HAP-1 (cell line): ENCODE data around the gene ATG9B.

ENCODE experiments used
- DNase-seq, 2 experiments: peaks; one replicate each; pipeline ENCODE4 v3.0.0-alpha.2; 2016 to 2020; ENCODE audit warnings: low spot score in 2 of 2
- H3K27me3 ChIP-seq: fragments of 250-450 bp; sonication (Bioruptor Pico); 2 replicates; pipeline ENCODE4 v1.5.1; 2020; ENCODE audit warnings: low read depth, mild to moderate bottlenecking, moderate library complexity
- H3K36me3 ChIP-seq: fragments of 250-450 bp; sonication (Bioruptor Pico); replicated peaks from 2 replicates; pipeline ENCODE4 v1.5.1; 2020; ENCODE audit warnings: mild to moderate bottlenecking
- H3K4me1 ChIP-seq: fragments of 250-450 bp; sonication (Bioruptor Pico); 2 replicates; pipeline ENCODE4 v1.5.1; 2020; ENCODE audit warnings: mild to moderate bottlenecking
- H3K4me3 ChIP-seq: fragments of 250-450 bp; sonication (Bioruptor Pico); 2 replicates; pipeline ENCODE4 v1.5.1; 2020; ENCODE audit warnings: mild to moderate bottlenecking, moderate library complexity
- H3K9me3 ChIP-seq: fragments of 250-450 bp; sonication (Bioruptor Pico); 2 replicates; pipeline ENCODE4 v1.5.1; 2020; ENCODE audit warnings: mild to moderate bottlenecking, moderate library complexity
- in situ Hi-C: fragments of 300-500 bp; cut with MboI; formaldehyde crosslinking; loops from 3 replicates; pipeline ENCODE4 v1.14.3; 2020; ENCODE audit warnings: low sequenced_read_pairs, inconsistent platforms, mixed read lengths

Gene ATG9B

DNA sequence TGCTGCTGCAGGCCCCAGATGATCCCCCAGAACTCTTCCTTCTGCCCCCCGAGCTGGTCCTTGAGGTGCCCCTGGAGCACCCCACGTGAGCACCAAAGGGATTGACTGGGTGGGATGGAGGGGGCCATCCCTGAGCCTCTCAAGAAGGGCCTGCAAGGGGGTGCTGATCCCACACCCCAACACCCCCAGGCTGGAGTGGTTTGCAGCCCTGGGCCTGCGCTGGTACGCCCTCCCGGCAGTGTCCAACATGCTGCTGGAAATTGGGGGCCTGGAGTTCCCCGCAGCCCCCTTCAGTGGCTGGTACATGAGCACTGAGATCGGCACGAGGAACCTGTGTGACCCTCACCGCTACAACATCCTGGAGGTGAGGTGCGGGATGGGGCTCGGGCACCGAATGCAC, 25.3 kb downstream of the ATG9B start:
- DNase-seq, result no peak
- Histone ChIP-seq H3K27me3 (no peaks in the 10 kb centered on the region), H3K4me1 (no peaks in the 10 kb centered on the region; the same call in 1 of the 2 replicates), H3K4me3 (no peak overlapping the region), H3K9me3 (no peaks in the 10 kb centered on the region), H3K36me3 (no peaks in the 10 kb centered on the region)
- in situ Hi-C loops, result no loop called here

DNA sequence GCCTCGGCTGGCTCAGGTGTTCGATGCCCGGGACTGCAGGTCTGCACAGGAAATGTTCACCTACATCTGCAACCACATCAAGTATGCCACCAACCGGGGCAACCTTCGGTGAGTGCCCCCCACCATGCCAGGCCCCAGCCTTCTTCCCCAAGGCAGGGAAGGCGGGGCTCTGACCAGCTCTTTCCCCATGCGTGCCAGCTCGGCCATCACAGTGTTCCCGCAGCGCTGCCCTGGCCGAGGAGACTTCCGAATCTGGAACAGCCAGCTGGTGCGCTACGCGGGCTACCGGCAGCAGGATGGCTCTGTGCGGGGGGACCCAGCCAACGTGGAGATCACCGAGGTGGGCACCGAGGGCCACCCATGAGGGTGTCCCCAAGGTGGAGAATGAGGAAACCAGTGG, 26.0 kb downstream of the ATG9B start:
- in situ Hi-C loops, result no loop called here
- H3K36me3 ChIP-seq, result no peaks in the 10 kb centered on the region

DNA sequence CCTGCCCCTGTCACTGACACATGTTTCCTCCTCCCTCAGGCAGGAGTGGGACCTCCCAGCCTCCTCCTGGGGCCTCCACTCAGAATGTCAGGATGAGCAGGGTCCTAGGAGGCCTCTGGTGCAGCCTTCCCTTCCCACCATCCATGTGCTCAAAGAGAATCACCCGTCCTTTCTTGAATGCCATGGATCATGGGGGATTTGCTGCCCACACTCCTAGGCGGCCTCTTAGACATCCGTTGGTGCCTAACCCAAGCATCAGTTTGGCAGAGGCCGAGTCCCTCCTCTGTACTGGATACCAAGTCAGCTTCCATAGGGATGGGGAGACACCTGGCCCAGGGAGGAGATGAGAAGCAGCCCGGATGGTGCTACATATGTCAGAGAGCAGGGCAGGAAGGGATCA, 26.5 kb downstream of the ATG9B start:
- DNase-seq, result no peak
- Histone ChIP-seq H3K9me3 (no peaks in the 10 kb centered on the region), H3K4me1 (no peaks in the 10 kb centered on the region), H3K27me3 (no peaks in the 10 kb centered on the region), H3K4me3 (no peak overlapping the region), H3K36me3 (no peaks in the 10 kb centered on the region)
- in situ Hi-C loops, result no loop called here

More for the DNA sequence above, 26.0 kb downstream of the ATG9B start:
- Histone ChIP-seq H3K27me3 (no peaks in the 10 kb centered on the region), H3K9me3 (no peaks in the 10 kb centered on the region), H3K4me1 (no peaks in the 10 kb centered on the region; the same call in 1 of the 2 replicates), H3K4me3 (no peak overlapping the region)
- no peak for DNase-seq

DNA sequence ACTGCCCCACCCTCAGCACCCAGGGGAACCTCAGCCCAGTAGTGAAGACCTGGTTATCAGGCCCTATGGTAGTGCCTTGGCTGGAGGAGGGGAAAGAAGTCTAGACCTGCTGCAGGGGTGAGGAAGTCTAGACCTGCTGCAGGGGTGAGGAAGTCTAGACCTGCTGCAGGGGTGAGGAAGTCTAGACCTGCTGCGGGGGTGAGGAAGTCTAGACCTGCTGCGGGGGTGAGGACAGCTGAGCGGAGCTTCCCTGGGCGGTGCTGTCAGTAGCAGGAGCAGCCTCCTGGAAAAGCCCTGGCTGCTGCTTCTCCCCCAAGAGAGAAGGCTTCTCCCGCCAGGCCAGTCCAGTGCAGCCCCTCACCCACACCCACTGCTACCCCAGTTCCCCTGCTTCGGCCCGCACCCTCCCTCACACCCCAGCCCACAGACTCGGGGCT, 27.2 kb downstream of the ATG9B start:
- Histone ChIP-seq H3K27me3 (no peaks in the 10 kb centered on the region), H3K9me3 (no peaks in the 10 kb centered on the region), H3K4me3 (no peak overlapping the region), H3K36me3 (no peaks in the 10 kb centered on the region), H3K4me1 (no peaks in the 10 kb centered on the region)
- no peak for DNase-seq
- in situ Hi-C loops, result no loop called here

DNA sequence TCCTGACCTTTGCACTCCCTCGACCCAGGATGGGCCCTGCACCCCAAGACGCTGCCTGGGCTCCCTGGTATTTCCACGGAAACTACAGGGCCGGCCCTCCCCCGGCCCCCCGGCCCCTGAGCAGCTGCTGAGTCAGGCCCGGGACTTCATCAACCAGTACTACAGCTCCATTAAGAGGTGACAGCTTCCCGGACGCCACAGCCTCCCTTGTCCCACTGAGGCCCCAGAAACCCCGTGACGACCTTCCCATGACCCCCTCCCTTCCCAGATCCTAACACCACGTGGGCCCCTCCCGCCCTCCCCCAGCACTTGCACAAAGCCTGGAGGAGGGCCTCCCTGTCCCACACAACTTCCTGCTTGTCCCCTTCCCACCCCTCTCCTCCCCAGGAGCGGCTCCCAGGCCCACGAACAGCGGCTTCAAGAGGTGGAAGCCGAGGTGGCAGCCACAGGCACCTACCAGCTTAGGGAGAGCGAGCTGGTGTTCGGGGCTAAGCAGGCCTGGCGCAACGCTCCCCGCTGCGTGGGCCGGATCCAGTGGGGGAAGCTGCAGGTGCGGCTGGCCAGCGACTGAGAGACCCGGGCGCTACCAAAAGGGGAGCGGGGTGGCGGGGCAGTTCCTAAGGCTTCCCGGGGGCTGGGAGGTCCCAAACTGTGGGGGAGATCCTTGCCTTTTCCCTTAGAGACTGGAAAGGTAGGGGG, 27.8 kb downstream of the ATG9B start:
- Histone ChIP-seq H3K4me1 (no peaks in the 10 kb centered on the region), H3K9me3 (no peaks in the 10 kb centered on the region), H3K27me3 (no peaks in the 10 kb centered on the region), H3K4me3 (no peak overlapping the region), H3K36me3 (no peaks in the 10 kb centered on the region)
- in situ Hi-C loops, result no loop called here
- no peak for DNase-seq

DNA sequence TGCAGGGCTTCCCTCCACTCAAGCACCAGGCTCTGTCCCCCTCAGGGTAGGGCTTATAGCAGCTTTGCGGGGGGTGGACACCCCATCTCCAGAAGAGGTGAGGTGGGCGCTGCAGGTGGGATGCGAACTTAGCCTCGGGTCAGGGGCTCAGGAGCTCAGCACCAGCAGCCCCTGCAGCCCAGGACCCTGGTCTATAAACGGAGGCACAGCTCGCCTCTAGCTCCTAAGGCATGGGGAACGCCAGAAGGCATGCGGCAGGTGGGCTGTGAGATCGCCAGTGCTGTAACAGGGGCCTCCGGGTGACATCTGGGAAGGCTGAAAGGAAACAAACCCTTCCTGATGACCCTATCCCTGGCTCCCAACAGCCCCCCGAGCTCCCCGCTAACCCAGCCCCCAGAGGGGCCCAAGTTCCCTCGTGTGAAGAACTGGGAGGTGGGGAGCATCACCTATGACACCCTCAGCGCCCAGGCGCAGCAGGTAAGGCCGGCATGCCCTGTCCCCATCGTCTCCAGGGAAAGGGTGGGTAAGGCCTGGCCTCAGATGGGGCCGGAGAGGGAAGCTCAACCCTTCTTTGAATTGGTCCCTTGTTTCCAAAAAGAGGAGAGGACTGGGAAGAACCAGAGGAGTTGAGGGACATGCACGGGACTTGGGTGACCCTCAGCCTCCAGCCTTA, 29.3 kb downstream of the ATG9B start:
- in situ Hi-C loops, result no loop called here

DNA sequence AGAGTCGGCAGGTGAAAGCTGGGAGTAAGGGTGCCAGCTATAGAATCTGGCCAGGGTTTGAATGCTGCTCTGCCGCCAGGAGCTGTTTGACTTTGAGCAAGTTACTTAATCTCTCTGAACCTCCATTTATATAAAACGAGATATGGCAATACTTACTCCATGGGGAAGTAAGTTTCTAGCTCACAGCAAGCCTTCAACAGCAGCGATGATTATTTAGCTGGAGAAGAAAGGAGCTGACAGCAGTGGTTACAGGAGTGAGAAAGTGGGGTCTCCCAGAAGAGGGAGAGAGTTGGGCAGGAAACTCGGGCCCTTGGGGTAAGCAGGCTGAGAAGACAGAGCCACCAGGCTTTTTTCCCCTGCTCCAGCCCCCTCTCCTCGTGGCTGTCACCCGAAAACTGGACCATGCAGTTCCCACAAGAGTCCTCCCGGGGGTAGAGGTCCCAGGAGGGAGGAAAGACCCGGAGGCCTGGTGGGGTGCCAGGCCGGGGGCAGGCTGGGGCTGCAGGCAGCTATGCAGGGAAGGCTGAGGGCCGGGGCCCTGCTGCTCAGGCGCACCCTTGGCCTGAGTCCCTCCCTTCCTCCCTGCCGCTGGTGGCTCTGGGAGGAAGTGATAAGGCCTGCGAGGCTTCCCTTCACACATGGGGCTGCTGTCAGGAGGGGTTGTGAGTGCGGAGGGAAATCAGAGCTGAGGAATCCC, 30.0 kb downstream of the ATG9B start:
- in situ Hi-C loops, result no loop called here
- no peaks in the 10 kb centered on the region for H3K4me1 ChIP-seq

More for the DNA sequence above, 29.3 kb downstream of the ATG9B start:
- no peaks in the 10 kb centered on the region for H3K9me3 ChIP-seq
- H3K36me3 ChIP-seq, result no peaks in the 10 kb centered on the region
- no peak for DNase-seq
- H3K4me1 ChIP-seq, result no peaks in the 10 kb centered on the region
- no peak overlapping the region for H3K4me3 ChIP-seq
- H3K27me3 ChIP-seq, result no peaks in the 10 kb centered on the region

DNA sequence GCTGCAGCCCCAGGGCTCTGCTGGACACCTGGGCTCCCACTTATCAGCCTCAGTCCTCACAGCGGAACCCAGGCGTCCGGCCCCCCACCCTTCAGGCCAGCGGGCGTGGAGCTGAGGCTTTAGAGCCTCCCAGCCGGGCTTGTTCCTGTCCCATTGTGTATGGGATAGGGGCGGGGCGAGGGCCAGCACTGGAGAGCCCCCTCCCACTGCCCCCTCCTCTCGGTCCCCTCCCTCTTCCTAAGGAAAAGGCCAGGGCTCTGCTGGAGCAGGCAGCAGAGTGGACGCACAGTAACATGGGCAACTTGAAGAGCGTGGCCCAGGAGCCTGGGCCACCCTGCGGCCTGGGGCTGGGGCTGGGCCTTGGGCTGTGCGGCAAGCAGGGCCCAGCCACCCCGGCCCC, 30.8 kb downstream of the ATG9B start:
- in situ Hi-C loops, result no loop called here
- no peaks in the 10 kb centered on the region for H3K4me1 ChIP-seq

More for the DNA sequence above, 30.0 kb downstream of the ATG9B start:
- Histone ChIP-seq H3K9me3 (no peaks in the 10 kb centered on the region), H3K4me3 (no peak overlapping the region), H3K27me3 (no peaks in the 10 kb centered on the region), H3K36me3 (no peaks in the 10 kb centered on the region)
- DNase-seq, result no peak

DNA sequence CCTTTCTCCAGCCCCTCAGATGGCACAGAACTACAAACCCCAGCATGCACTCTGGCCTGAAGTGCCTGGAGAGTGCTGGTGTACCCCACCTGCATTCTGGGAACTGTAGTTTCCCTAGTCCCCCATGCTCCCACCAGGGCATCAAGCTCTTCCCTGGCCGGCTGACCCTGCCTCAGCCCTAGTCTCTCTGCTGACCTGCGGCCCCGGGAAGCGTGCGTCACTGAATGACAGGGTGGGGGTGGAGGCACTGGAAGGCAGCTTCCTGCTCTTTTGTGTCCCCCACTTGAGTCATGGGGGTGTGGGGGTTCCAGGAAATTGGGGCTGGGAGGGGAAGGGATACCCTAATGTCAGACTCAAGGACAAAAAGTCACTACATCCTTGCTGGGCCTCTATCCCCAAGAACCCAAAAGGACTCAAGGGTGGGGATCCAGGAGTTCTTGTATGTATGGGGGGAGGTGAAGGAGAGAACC, 31.4 kb downstream of the ATG9B start:
- no peaks in the 10 kb centered on the region for H3K36me3 ChIP-seq
- in situ Hi-C loops, result no loop called here
- peaks cover 2% of the 10 kb centered on the region; the same call in 1 of the 2 replicates for H3K27me3 ChIP-seq
- peak in 1 of 2 experiments; percentile 59 for DNase-seq
- no peak overlapping the region for H3K4me3 ChIP-seq
- H3K4me1 ChIP-seq, result no peaks in the 10 kb centered on the region
- no peaks in the 10 kb centered on the region for H3K9me3 ChIP-seq

More for the DNA sequence above, 30.8 kb downstream of the ATG9B start:
- Histone ChIP-seq H3K4me3 (no peak overlapping the region), H3K36me3 (no peaks in the 10 kb centered on the region), H3K9me3 (no peaks in the 10 kb centered on the region), H3K27me3 (no peaks in the 10 kb centered on the region)
- DNase-seq, result no peak

DNA sequence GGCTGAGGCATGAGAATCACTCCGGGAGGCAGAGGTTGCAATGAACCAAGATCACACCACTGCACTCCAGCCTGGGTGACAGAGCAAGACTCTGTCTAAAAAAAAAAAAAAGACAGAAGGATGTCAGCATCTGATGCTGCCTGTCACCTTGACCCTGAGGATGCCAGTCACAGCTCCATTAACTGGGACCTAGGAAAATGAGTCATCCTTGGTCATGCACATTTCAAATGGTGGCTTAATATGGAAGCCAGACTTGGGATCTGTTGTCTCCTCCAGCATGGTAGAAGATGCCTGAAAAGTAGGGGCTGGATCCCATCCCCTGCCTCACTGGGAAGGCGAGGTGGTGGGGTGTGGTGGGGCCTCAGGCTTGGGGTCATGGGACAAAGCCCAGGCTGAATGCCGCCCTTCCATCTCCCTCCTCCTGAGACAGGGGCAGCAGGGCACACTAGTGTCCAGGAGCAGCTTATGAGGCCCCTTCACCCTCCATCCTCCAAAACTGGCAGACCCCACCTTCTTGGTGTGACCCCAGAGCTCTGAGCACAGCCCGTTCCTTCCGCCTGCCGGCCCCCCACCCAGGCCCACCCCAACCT, 32.1 kb downstream of the ATG9B start:
- in situ Hi-C loops, result no loop called here
- H3K4me1 ChIP-seq, result no peaks in the 10 kb centered on the region
- H3K36me3 ChIP-seq, result no peaks in the 10 kb centered on the region
- no peak for DNase-seq
- peaks cover 4% of the 10 kb centered on the region; the same call in 1 of the 2 replicates for H3K27me3 ChIP-seq
- no peak overlapping the region for H3K4me3 ChIP-seq
- H3K9me3 ChIP-seq, result no peaks in the 10 kb centered on the region

DNA sequence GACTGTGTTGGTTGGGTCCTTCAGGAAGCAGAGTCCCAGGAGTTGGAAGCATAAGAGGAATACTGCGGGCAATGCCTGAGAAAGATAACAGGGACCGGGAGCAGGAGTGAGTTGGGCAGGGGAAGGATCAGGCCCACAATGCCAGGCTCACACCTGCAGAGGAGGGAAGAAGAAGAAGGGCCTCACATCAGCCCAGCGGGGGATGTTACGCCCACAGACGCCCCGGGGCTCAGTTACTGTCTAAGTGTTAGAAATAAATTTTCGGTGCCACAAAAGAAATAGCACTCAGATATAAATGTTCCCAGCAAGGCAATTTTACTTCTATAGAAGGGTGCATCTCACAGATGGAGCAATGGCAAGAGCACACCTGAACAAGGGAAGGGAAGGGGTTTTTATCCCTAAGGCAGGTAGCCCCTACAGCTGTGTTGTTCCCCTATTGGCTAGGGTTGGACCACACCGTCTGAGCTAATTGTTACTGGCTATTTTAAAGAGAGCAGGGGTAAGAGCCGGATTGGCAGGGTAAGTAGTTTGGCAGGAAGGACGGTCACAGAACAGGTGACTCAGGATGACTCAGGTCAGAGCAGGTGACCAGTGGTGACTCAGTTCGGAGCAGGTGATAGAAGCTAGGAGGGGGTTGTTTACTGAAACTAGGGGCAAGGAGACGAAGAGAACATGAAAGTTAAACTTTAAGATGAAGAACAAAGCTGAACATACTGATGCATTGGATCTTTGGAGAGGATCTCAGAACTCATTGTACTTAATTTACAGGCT, 33.7 kb downstream of the ATG9B start, which contains the start of gene NOS3:
Gene NOS3, plus strand, starts transcription at position 602 of the 771 bp plus-strand sequence. CDS start 2,787 bp downstream, outside the sequence.
- DNase-seq, result no peak
- no peak within 1 kb of the TSS for H3K4me3 ChIP-seq
- no peaks in the 10 kb centered on the region for H3K9me3 ChIP-seq
- in situ Hi-C loops, result no loop called here
- H3K36me3 ChIP-seq, result no peaks in the 10 kb centered on the region
- peaks cover 4% of the 10 kb centered on the region; the same call in 1 of the 2 replicates for H3K27me3 ChIP-seq
- no peaks in the 10 kb centered on the region for H3K4me1 ChIP-seq

DNA sequence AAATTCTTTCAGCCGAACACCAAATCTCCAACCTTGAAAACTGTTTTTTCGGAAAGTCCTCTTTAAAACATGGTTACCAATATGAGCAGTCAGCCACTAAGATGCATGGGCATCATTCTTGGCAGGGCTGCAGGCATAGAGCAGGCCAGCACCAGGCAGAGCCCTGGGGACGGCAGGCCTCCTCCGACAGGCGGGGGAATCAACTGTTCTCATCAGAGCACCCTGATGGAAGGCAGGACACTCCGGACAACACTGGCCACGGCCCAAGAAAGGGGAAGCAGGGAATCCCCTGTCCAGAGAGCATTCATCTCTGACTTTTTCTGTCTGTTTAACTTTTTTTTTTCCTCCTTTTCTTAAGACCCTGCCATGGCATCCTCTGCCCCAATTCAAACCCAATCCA, 34.8 kb downstream of the ATG9B start:
- Histone ChIP-seq H3K36me3 (no peaks in the 10 kb centered on the region), H3K4me3 (no peak overlapping the region), H3K27me3 (peaks cover 4% of the 10 kb centered on the region; the same call in 1 of the 2 replicates), H3K9me3 (no peaks in the 10 kb centered on the region), H3K4me1 (no peaks in the 10 kb centered on the region)
- DNase-seq, result no peak
- in situ Hi-C loops, result loop anchor here (5.0 to 10.0 kb wide), 3 partner anchors 87 to 545 kb away; no protein-coding TSS in a partner anchor
